Nephron progenitor cell (in vitro differentiated cells): ENCODE measurements around the gene SLC35F4.

Experiments used
- DNase-seq: peaks from one replicate; pipeline ENCODE4 v3.0.0; 2021
- H3K27ac Mint-ChIP-seq: 2 replicates; pipeline ENCODE4 v1.8.0; 2021; ENCODE audit warnings: mild to moderate bottlenecking, moderate library complexity, mixed read lengths
- H3K27me3 Mint-ChIP-seq: 2 replicates; pipeline ENCODE4 v1.8.0; 2021; ENCODE audit warnings: mild to moderate bottlenecking, low read depth, mixed read lengths; ENCODE audit not compliant: poor library complexity
- H3K36me3 Mint-ChIP-seq: 2 replicates; pipeline ENCODE4 v1.8.0; 2021; ENCODE audit warnings: low read depth, mixed read lengths
- H3K4me1 Mint-ChIP-seq: 2 replicates; pipeline ENCODE4 v1.8.0; 2021; ENCODE audit warnings: mixed read lengths
- H3K4me3 Mint-ChIP-seq: 2 replicates; pipeline ENCODE4 v1.8.0; 2021; ENCODE audit warnings: mild to moderate bottlenecking, moderate library complexity, mixed read lengths
- H3K9me3 Mint-ChIP-seq: 2 replicates; pipeline ENCODE4 v1.8.0; 2021; ENCODE audit warnings: mild to moderate bottlenecking, moderate library complexity, mixed read lengths
- TF ChIP-seq, protein P1 (sequence below): fragments of 200-600 bp; sonication (generic); IDR thresholded peaks from 2 replicates; pipeline ENCODE4 v1.5.0; 2021; ENCODE audit warnings: antibody characterized with exemption

SLC35F4 gene

DNA sequence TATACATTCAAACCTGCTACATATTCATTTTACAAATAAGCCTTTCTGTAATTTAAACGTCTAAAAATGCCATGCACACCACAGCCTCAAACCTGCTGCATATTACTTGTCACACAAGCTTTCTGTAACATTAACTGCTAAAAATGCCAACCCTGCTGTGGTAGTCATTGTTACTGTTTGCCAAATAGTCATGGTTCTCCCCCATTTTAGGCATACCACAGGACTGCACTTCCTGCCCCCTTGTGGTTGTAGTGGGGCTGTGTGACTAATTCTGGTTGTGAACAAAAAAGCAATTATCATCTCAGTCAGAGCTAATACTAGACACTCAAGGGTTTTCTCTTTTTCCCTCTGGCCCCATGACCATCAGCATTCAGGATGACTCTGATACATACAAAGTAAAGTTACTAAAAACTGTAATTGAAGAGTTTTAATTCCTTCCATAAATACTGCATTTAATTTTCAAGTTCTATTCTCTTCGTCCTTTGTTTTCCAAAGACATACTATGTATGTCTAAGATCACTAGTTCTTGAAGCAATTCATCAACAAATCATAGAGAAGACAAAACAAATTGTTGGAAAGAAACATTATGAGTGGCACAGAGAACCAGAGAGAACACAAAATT lies 5.7 kb upstream of the SLC35F4 start:
- no peak overlapping the region for H3K4me3 Mint-ChIP-seq
- no peaks in the 10 kb centered on the region for H3K9me3 Mint-ChIP-seq
- no peaks in the 10 kb centered on the region for H3K4me1 Mint-ChIP-seq
- H3K36me3 Mint-ChIP-seq: no peaks in the 10 kb centered on the region
- no peak overlapping the region for H3K27ac Mint-ChIP-seq
- peak; percentile 35 for DNase-seq
- TF ChIP-seq, protein P1, sequence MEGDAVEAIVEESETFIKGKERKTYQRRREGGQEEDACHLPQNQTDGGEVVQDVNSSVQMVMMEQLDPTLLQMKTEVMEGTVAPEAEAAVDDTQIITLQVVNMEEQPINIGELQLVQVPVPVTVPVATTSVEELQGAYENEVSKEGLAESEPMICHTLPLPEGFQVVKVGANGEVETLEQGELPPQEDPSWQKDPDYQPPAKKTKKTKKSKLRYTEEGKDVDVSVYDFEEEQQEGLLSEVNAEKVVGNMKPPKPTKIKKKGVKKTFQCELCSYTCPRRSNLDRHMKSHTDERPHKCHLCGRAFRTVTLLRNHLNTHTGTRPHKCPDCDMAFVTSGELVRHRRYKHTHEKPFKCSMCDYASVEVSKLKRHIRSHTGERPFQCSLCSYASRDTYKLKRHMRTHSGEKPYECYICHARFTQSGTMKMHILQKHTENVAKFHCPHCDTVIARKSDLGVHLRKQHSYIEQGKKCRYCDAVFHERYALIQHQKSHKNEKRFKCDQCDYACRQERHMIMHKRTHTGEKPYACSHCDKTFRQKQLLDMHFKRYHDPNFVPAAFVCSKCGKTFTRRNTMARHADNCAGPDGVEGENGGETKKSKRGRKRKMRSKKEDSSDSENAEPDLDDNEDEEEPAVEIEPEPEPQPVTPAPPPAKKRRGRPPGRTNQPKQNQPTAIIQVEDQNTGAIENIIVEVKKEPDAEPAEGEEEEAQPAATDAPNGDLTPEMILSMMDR: peak; percentile 70
- peaks cover 33% of the 10 kb centered on the region for H3K27me3 Mint-ChIP-seq

DNA sequence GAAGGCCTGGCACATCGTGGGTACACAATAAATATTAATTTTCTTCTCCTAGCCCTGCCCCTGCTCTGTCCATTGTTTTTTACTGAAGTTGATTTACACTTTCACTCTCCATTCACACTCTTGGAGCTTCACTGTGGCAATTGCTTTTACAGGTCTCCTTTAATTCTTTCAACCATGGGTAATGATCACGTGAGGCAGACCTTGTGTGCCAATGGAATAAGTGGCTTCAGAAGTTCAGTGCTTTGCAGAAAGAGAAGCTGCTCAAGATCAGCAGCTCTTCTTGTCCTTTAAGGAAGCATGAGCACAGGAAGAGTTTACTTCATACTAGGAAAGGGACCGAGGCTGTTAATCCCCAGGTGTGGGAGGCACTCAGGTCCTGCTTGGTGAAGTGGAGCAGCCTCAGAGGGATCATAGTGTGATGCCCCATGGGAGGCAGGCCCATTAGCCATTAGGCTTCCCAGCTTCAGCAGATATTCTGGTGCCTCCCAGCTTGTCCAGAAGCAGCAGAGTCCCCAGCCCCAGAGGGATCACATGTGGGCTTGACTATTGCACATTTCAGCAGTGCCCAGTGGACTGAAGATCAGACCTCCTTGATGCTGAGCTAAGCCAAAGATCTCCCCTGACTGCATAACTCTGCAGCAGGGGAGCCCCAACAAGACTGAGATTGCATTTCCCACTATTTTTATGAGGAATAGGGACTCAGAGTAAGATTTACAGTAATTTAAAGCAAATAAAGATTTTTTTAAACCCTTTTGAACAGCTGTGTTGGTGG lies 5.0 kb upstream of the SLC35F4 start:
- TF ChIP-seq, protein P1: no peak
- no peak for DNase-seq
- Mint-ChIP-seq H3K27ac (no peak overlapping the region), H3K4me3 (no peak overlapping the region), H3K4me1 (no peaks in the 10 kb centered on the region), H3K36me3 (no peaks in the 10 kb centered on the region), H3K27me3 (peaks cover 40% of the 10 kb centered on the region), H3K9me3 (no peaks in the 10 kb centered on the region)

DNA sequence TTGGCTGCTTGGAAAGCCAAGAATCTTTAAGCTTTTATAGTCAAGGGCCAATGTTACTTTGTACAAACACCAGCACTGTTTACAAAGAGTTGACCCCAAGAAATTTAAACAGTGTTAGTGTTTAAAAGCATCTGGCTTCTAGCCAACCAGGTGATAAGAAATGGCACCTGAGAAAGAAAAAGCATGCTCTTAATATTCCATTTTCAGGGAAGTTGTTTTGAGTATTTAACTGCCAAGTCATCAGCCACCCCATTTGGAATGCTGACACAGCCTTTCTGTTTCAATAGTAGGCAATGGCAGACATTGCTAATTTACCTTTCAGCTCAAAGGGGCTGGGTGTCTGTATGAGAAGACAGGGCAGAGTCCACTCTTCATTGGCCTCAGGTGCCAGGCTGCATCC lies 3.7 kb upstream of the SLC35F4 start:
- Mint-ChIP-seq H3K4me1 (no peaks in the 10 kb centered on the region), H3K4me3 (no peak overlapping the region), H3K27ac (no peak overlapping the region), H3K9me3 (no peaks in the 10 kb centered on the region), H3K36me3 (no peaks in the 10 kb centered on the region), H3K27me3 (peaks cover 40% of the 10 kb centered on the region)
- TF ChIP-seq, protein P1: no peak
- no peak for DNase-seq

DNA sequence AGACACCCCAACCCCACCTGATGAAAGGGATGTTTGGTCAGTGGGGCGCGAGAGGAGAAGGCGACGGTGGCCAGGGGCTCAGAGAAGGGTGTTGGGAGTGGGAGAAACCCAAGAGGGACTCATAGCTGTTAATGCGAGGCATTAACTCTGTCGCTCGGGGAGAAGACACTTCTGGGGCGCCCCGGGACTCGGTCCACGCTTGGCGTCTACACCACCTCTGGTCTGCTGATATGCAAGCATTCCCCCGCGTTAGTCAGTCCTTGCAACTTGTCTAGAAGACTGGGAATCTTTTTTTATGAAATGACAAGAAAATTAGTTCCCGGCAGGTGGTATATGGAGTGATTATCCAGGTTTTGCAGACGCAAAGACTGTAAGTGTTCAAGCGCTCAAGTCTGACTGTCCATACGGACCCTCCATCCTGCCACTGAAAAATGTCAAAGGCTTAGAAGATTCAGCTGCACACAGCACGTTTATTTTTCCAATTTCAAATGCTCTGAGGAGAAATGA lies 360 bp upstream of the SLC35F4 start:
- H3K27ac Mint-ChIP-seq: no peak overlapping the region
- no peaks in the 10 kb centered on the region for H3K36me3 Mint-ChIP-seq
- peak overlapping the region; percentile 46 for H3K4me3 Mint-ChIP-seq
- TF ChIP-seq, protein P1: no peak
- DNase-seq: no peak
- H3K27me3 Mint-ChIP-seq: peaks cover 36% of the 10 kb centered on the region
- H3K4me1 Mint-ChIP-seq: no peaks in the 10 kb centered on the region
- no peaks in the 10 kb centered on the region for H3K9me3 Mint-ChIP-seq

DNA sequence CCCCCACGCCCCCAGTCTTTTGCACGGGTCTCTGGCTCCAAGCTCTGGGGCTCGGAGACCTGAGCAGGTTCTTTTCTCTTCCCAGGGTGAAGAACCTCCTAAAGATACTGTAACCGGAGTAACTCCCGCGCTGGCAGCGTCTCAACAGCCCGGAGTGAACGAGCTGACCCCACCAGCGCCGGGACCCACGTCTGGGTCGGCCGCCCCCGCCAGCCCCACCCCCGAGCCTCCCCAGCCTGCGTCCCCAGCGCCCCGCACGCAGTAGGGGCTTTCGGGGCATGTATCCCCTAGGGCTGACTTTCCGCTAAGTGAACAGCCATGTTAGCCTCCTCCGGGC lies 858 bp downstream of the SLC35F4 start:
- H3K4me3 Mint-ChIP-seq: peak overlapping the region; percentile 52

More for the DNA sequence above, 858 bp downstream of the SLC35F4 start:
- no peaks in the 10 kb centered on the region for H3K36me3 Mint-ChIP-seq
- H3K27ac Mint-ChIP-seq: no peak overlapping the region
- H3K9me3 Mint-ChIP-seq: no peaks in the 10 kb centered on the region
- no peak for DNase-seq
- H3K4me1 Mint-ChIP-seq: no peaks in the 10 kb centered on the region
- TF ChIP-seq, protein P1: no peak
- peaks cover 34% of the 10 kb centered on the region for H3K27me3 Mint-ChIP-seq
